ENCODE data around the gene UCN2.

The UCN2 gene

DNA sequence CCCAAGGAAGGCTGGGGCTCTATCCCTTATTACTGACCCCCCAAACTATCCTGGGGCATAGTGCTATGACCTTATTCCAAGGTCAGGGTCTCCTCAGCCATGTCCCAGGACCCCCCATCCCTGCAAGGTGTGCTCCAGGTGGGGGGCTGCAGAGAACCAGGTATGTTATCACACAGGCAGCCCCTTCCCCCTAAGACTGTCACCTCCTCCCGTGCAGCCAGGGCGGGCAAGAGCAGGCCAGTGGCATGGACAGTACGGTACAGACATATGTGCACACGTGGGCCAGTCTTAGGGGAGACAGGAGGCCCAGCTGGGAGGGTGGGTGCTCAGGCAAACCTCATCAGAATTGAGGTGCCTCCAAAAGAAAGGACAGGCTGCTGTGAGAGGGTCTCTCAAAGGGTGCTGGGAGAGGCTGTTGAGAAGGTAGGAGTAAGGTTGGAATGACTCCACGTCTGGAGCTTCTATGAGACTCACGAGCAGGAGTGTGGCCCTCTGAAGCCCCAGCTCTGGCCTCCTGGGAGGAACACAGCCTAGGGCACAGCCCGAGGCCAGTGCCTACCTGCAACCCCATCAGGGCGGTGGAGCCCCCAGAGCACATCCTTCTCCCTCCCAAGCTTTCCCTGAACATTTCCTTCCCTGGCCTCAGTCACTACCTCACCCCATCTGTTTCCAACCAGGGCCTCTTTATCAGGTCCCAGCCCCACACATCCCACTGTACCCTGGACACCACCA lies 33.3 kb upstream of the UCN2 start:
- peaks cover 13 to 44% of the 10 kb centered on the region in 2 donors for H3K4me1 ChIP-seq (ENCODE audit: control insufficient read depth in 1 of 2, insufficient read depth in 2 of 2, low read length in 2 of 2)
- no peak overlapping the region for H3K4me3 ChIP-seq (ENCODE audit: low read depth in 1 of 2, low read length in 2 of 2)
- H3K9me3 ChIP-seq (ENCODE audit: control insufficient read depth in 1 of 2, low read length in 2 of 2) = no peaks in the 10 kb centered on the region
- H3K27me3 ChIP-seq (ENCODE audit: low read depth, low read length) = peaks cover 4% of the 10 kb centered on the region
- peaks cover 42 to 43% of the 10 kb centered on the region in 2 donors for H3K36me3 ChIP-seq (ENCODE audit: control insufficient read depth in 1 of 2, insufficient read depth in 2 of 2, low read length in 2 of 2)
- H3K27ac ChIP-seq (ENCODE audit: low read length) = peak overlapping the region; percentile 88

DNA sequence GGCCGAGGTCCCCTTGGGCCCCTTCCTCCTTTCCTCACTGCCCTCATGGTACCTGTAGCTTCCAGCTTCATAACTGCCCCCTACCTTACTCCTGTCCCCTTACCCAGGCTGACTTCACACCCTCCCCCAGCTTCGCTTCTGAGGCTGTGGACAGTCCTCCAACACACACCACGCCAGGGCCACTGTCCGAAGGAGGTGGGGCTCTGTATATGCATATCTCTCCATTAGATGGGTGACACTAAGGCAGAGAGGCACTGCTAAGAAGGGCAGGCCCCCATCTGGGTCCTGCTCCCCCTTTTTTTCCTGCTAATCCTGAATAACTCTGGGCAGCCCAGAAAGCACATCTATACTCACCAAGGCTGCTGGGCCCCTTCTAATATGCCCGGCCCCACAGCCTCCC lies 32.6 kb upstream of the UCN2 start:
- Histone ChIP-seq H3K9me3 (ENCODE audit: control insufficient read depth in 1 of 2, low read length in 2 of 2) (no peaks in the 10 kb centered on the region), H3K36me3 (ENCODE audit: control insufficient read depth in 1 of 2, insufficient read depth in 2 of 2, low read length in 2 of 2) (peaks cover 36% of the 10 kb centered on the region in 2 donors), H3K27ac (ENCODE audit: low read length) (peak overlapping the region; percentile 16), H3K4me1 (ENCODE audit: control insufficient read depth in 1 of 2, insufficient read depth in 2 of 2, low read length in 2 of 2) (peaks cover 13 to 44% of the 10 kb centered on the region in 2 donors), H3K27me3 (ENCODE audit: low read depth, low read length) (peaks cover 4% of the 10 kb centered on the region), H3K4me3 (ENCODE audit: low read depth in 1 of 2, low read length in 2 of 2) (no peak overlapping the region)

GRCh38 chr3:48595526-48596121 lies 32.0 kb upstream of the UCN2 start:
- H3K4me3 ChIP-seq (ENCODE audit: low read depth in 1 of 2, low read length in 2 of 2) = peak overlapping the region in 1 of 2 donors; percentile 53
- peak overlapping the region; percentile 16 for H3K27ac ChIP-seq (ENCODE audit: low read length)
- H3K4me1 ChIP-seq (ENCODE audit: control insufficient read depth in 1 of 2, insufficient read depth in 2 of 2, low read length in 2 of 2) = peaks cover 13 to 44% of the 10 kb centered on the region in 2 donors
- no peaks in the 10 kb centered on the region for H3K9me3 ChIP-seq (ENCODE audit: control insufficient read depth in 1 of 2, low read length in 2 of 2)
- peaks cover 30 to 31% of the 10 kb centered on the region in 2 donors for H3K36me3 ChIP-seq (ENCODE audit: control insufficient read depth in 1 of 2, insufficient read depth in 2 of 2, low read length in 2 of 2)
- H3K27me3 ChIP-seq (ENCODE audit: low read depth, low read length) = peaks cover 4% of the 10 kb centered on the region

GRCh38 chr3:48595075-48595525 lies 31.5 kb upstream of the UCN2 start, which contains the start of gene COL7A1:
TSS of gene COL7A1 (minus strand) at chr3:48595329. CDS start at chr3:48595159, 170 bp downstream.
- peaks cover 25 to 26% of the 10 kb centered on the region in 2 donors for H3K36me3 ChIP-seq (ENCODE audit: control insufficient read depth in 1 of 2, insufficient read depth in 2 of 2, low read length in 2 of 2)
- H3K27ac ChIP-seq (ENCODE audit: low read length) = peak within 1 kb of the TSS; percentile 16
- peaks cover 13 to 42% of the 10 kb centered on the region in 2 donors for H3K4me1 ChIP-seq (ENCODE audit: control insufficient read depth in 1 of 2, insufficient read depth in 2 of 2, low read length in 2 of 2)
- peaks cover 4% of the 10 kb centered on the region for H3K27me3 ChIP-seq (ENCODE audit: low read depth, low read length)
- H3K4me3 ChIP-seq (ENCODE audit: low read depth in 1 of 2, low read length in 2 of 2) = peak within 1 kb of the TSS; percentile 21 to 53
- H3K9me3 ChIP-seq (ENCODE audit: control insufficient read depth in 1 of 2, low read length in 2 of 2) = no peaks in the 10 kb centered on the region

GRCh38 chr3:48594417-48595049 lies 31.0 kb upstream of the UCN2 start:
- Histone ChIP-seq H3K4me3 (ENCODE audit: low read depth in 1 of 2, low read length in 2 of 2) (peak overlapping the region; percentile 21 to 53), H3K36me3 (ENCODE audit: control insufficient read depth in 1 of 2, insufficient read depth in 2 of 2, low read length in 2 of 2) (peaks cover 20 to 21% of the 10 kb centered on the region in 2 donors), H3K4me1 (ENCODE audit: control insufficient read depth in 1 of 2, insufficient read depth in 2 of 2, low read length in 2 of 2) (peaks cover 13 to 36% of the 10 kb centered on the region in 2 donors), H3K9me3 (ENCODE audit: control insufficient read depth in 1 of 2, low read length in 2 of 2) (no peaks in the 10 kb centered on the region), H3K27ac (ENCODE audit: low read length) (no peak overlapping the region), H3K27me3 (ENCODE audit: low read depth, low read length) (peaks cover 4% of the 10 kb centered on the region)

GRCh38 chr3:48593337-48593736 lies 29.8 kb upstream of the UCN2 start:
- H3K9me3 ChIP-seq (ENCODE audit: control insufficient read depth in 1 of 2, low read length in 2 of 2) = no peaks in the 10 kb centered on the region
- H3K4me3 ChIP-seq (ENCODE audit: low read depth in 1 of 2, low read length in 2 of 2) = no peak overlapping the region
- H3K27ac ChIP-seq (ENCODE audit: low read length) = no peak overlapping the region
- H3K4me1 ChIP-seq (ENCODE audit: control insufficient read depth in 1 of 2, insufficient read depth in 2 of 2, low read length in 2 of 2) = peaks cover 4 to 24% of the 10 kb centered on the region in 2 donors
- peaks cover 8 to 10% of the 10 kb centered on the region in 2 donors for H3K36me3 ChIP-seq (ENCODE audit: control insufficient read depth in 1 of 2, insufficient read depth in 2 of 2, low read length in 2 of 2)
- peaks cover 4% of the 10 kb centered on the region for H3K27me3 ChIP-seq (ENCODE audit: low read depth, low read length)

GRCh38 chr3:48592519-48593087 lies 29.0 kb upstream of the UCN2 start:
- Histone ChIP-seq H3K36me3 (ENCODE audit: control insufficient read depth in 1 of 2, insufficient read depth in 2 of 2, low read length in 2 of 2) (peaks cover under 1 to 4% of the 10 kb centered on the region in 2 donors), H3K4me1 (ENCODE audit: control insufficient read depth in 1 of 2, insufficient read depth in 2 of 2, low read length in 2 of 2) (peaks cover 4 to 17% of the 10 kb centered on the region in 2 donors), H3K4me3 (ENCODE audit: low read depth in 1 of 2, low read length in 2 of 2) (no peak overlapping the region), H3K27me3 (ENCODE audit: low read depth, low read length) (peaks cover 4% of the 10 kb centered on the region), H3K9me3 (ENCODE audit: control insufficient read depth in 1 of 2, low read length in 2 of 2) (no peaks in the 10 kb centered on the region), H3K27ac (ENCODE audit: low read length) (no peak overlapping the region)

GRCh38 chr3:48591886-48592518 lies 28.4 kb upstream of the UCN2 start:
- H3K27me3 ChIP-seq (ENCODE audit: low read depth, low read length) = peaks cover 4% of the 10 kb centered on the region
- H3K4me1 ChIP-seq (ENCODE audit: control insufficient read depth in 1 of 2, insufficient read depth in 2 of 2, low read length in 2 of 2) = peaks cover 4 to 16% of the 10 kb centered on the region in 2 donors
- no peak overlapping the region for H3K27ac ChIP-seq (ENCODE audit: low read length)
- H3K4me3 ChIP-seq (ENCODE audit: low read depth in 1 of 2, low read length in 2 of 2) = no peak overlapping the region
- H3K9me3 ChIP-seq (ENCODE audit: control insufficient read depth in 1 of 2, low read length in 2 of 2) = no peaks in the 10 kb centered on the region
- peaks cover 0 to 3% of the 10 kb centered on the region in 2 donors for H3K36me3 ChIP-seq (ENCODE audit: control insufficient read depth in 1 of 2, insufficient read depth in 2 of 2, low read length in 2 of 2)

GRCh38 chr3:48591436-48591835 lies 27.9 kb upstream of the UCN2 start:
- Histone ChIP-seq H3K9me3 (ENCODE audit: control insufficient read depth in 1 of 2, low read length in 2 of 2) (no peaks in the 10 kb centered on the region), H3K4me1 (ENCODE audit: control insufficient read depth in 1 of 2, insufficient read depth in 2 of 2, low read length in 2 of 2) (peaks cover 4 to 16% of the 10 kb centered on the region in 2 donors), H3K27me3 (ENCODE audit: low read depth, low read length) (peaks cover 4% of the 10 kb centered on the region), H3K36me3 (ENCODE audit: control insufficient read depth in 1 of 2, insufficient read depth in 2 of 2, low read length in 2 of 2) (peaks cover 0 to 8% of the 10 kb centered on the region in 2 donors), H3K27ac (ENCODE audit: low read length) (no peak overlapping the region), H3K4me3 (ENCODE audit: low read depth in 1 of 2, low read length in 2 of 2) (no peak overlapping the region)

DNA sequence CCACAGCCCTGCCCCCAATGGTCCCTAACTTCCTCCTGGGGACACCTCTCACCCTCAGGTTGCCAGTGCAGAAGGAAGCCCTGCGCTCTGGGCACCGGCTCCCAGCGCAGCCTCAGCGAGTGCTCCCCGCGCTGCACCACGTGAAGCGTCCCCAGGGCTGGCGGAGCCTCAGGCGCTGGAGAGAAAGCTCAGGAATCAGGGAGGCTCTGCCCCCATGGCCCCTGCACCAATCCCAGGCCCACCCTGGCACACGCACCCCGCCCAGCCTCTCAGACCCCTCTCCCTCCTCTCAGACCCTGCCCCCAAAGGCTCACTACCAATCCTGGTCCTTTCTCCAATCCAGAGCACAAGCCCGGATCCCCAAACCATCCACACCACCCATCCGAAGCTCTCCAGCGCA lies 24.6 kb upstream of the UCN2 start:
- no peaks in the 10 kb centered on the region for H3K27me3 ChIP-seq (ENCODE audit: low read depth, low read length)
- H3K27ac ChIP-seq (ENCODE audit: low read length) = no peak overlapping the region
- no peak overlapping the region for H3K4me3 ChIP-seq (ENCODE audit: low read depth in 1 of 2, low read length in 2 of 2)
- H3K9me3 ChIP-seq (ENCODE audit: control insufficient read depth in 1 of 2, low read length in 2 of 2) = no peaks in the 10 kb centered on the region
- H3K36me3 ChIP-seq (ENCODE audit: control insufficient read depth in 1 of 2, insufficient read depth in 2 of 2, low read length in 2 of 2) = peaks cover 0 to 8% of the 10 kb centered on the region in 2 donors
- no peaks in the 10 kb centered on the region for H3K4me1 ChIP-seq (ENCODE audit: control insufficient read depth in 1 of 2, insufficient read depth in 2 of 2, low read length in 2 of 2)
